Prostate gland (tissue), 2 donors: ENCODE results near the gene PPP2R5C.

Source experiments
- CTCF ChIP-seq, 4 experiments: fragments of 200-600 bp in 2 of 4; fragments of 450-650 bp in 2 of 4; sonication (generic) in 2 of 4; IDR thresholded peaks; 1 replicate in 3 of 4; 2 replicates in 1 of 4; pipeline ENCODE4 v1.5.1; 2016 to 2019; ENCODE audit warnings: antibody characterized with exemption in 4 of 4, mild to moderate bottlenecking in 2 of 4, moderate library complexity in 2 of 4
- POLR2A ChIP-seq: fragments of 450-650 bp; IDR thresholded peaks from one replicate; pipeline ENCODE4 v1.6.1; 2016; ENCODE audit warnings: antibody characterized with exemption, mild to moderate bottlenecking
- POLR2AphosphoS5 ChIP-seq: sonication (generic); formaldehyde crosslinking; IDR thresholded peaks from one replicate; pipeline ENCODE4 v1.6.1; 2017; ENCODE audit warnings: antibody characterized with exemption

GRCh38 chr14:101870273-101870939 is 108.9 kb downstream of the PPP2R5C start:
- TF ChIP-seq CTCF (IDR thresholded peaks at IDR 0.05) (no peak), POLR2AphosphoS5 (no peak), POLR2A (no peak)
